SK-N-SH (cell line): Measurements from ENCODE around the gene OTOG. TPM values are rescaled to one million over a fixed set of nuclear protein-coding genes. Genes with fewer than 3 reads are reported as not detected.
A peak's percentile ranks its signal among the peaks of the same experiment; 100 is the strongest.

Source experiments
- CTCF ChIA-PET: fragments of 300-600, 350-600 bp; formaldehyde crosslinking; extraction: SDS; loops from one replicate; lab custom pipeline; 2021; lab: Yijun Ruan, JAX
- POLR2A ChIA-PET: fragments of 350-600 bp; sonication (Branson Sonifier 250); formaldehyde crosslinking; extraction: SDS; loops from one replicate; lab custom pipeline; 2020; ENCODE audit warnings: antibody characterized with exemption, inconsistent platforms; lab: Yijun Ruan, JAX
- DNase-seq: peaks from one replicate; pipeline ENCODE4 v3.0.0; 2012
- H2AFZ ChIP-seq: fragments of 200-600 bp; sonication (generic); 2 replicates; pipeline ENCODE4 v1.8.1; 2016; ENCODE audit warnings: antibody characterized with exemption, mild to moderate bottlenecking, low read depth
- H3F3A ChIP-seq: fragments of 200-600 bp; sonication (generic); replicated peaks from 2 replicates; pipeline ENCODE3; 2016; ENCODE audit warnings: antibody characterized with exemption, mild to moderate bottlenecking; ENCODE audit not compliant: insufficient read depth
- H3K27ac ChIP-seq, 2 experiments: fragments of 200-500 bp in 1 of 2; fragments of 200-600 bp in 1 of 2; sonication (Bioruptor generic) in 1 of 2; sonication (generic), shearing (Covaris generic) in 1 of 2; 2 replicates each; pipeline versions ENCODE4 v1.5.1 to v1.6.1; 2014 to 2016; ENCODE audit warnings: low read depth in 2 of 2, inconsistent platforms in 1 of 2, low read length in 1 of 2, mild to moderate bottlenecking in 1 of 2, mixed read lengths in 1 of 2
- H3K27me3 ChIP-seq: fragments of 200-600 bp; sonication (generic), shearing (Covaris generic); 2 replicates; pipeline ENCODE4 v1.6.1; 2016; ENCODE audit warnings: mixed run types; ENCODE audit not compliant: insufficient read depth
- H3K36me3 ChIP-seq, 2 experiments: fragments of 200-500 bp in 1 of 2; fragments of 200-600 bp in 1 of 2; sonication (Bioruptor generic) in 1 of 2; sonication (generic) in 1 of 2; replicated peaks in 1 of 2; 2 replicates each; pipeline versions ENCODE3 to v1.5.1; 2014 to 2016; ENCODE audit warnings: low read length in 1 of 2, mild to moderate bottlenecking in 1 of 2; ENCODE audit not compliant: insufficient read depth in 2 of 2, control insufficient read depth in 1 of 2
- H3K4me1 ChIP-seq, 2 experiments: fragments of 200-500 bp in 1 of 2; fragments of 200-600 bp in 1 of 2; sonication (Bioruptor generic) in 1 of 2; sonication (generic), shearing (Covaris generic) in 1 of 2; 2 replicates each; pipeline versions ENCODE4 v1.5.1 to v1.6.1; 2014 to 2016; ENCODE audit warnings: low read depth in 1 of 2, low read length in 1 of 2, mixed run types in 1 of 2; ENCODE audit not compliant: insufficient read depth in 2 of 2, control insufficient read depth in 1 of 2
- H3K4me2 ChIP-seq: fragments of 200-600 bp; sonication (generic), shearing (Covaris generic); 2 replicates; pipeline ENCODE4 v1.6.1; 2017; ENCODE audit warnings: mixed run types
- H3K4me3 ChIP-seq, 2 experiments: fragments of 200-500 bp in 1 of 2; fragments of 200-600 bp in 1 of 2; sonication (Bioruptor generic) in 1 of 2; sonication (generic), shearing (Covaris generic) in 1 of 2; 2 replicates each; pipeline versions ENCODE4 v1.5.1 to v1.8.1; 2014 to 2016; ENCODE audit warnings: low read depth in 2 of 2, inconsistent platforms in 1 of 2, low read length in 1 of 2, mild to moderate bottlenecking in 1 of 2, mixed read lengths in 1 of 2, moderate library complexity in 1 of 2
- H3K79me2 ChIP-seq: fragments of 200-600 bp; sonication (generic); 2 replicates; pipeline ENCODE4 v1.8.1; 2017; ENCODE audit warnings: mild to moderate bottlenecking; ENCODE audit not compliant: insufficient read depth
- H3K9ac ChIP-seq: fragments of 200-600 bp; sonication (generic); 2 replicates; pipeline ENCODE4 v1.6.1; 2017; ENCODE audit warnings: mixed run types
- H3K9me2 ChIP-seq: fragments of 200-600 bp; sonication (generic); 2 replicates; pipeline ENCODE4 v1.6.1; 2017; ENCODE audit warnings: mixed run types
- H3K9me3 ChIP-seq: fragments of 200-600 bp; sonication (generic); 2 replicates; pipeline ENCODE4 v1.6.1; 2017; ENCODE audit warnings: mixed run types, mild to moderate bottlenecking, moderate library complexity
- H4K20me1 ChIP-seq: fragments of 200-600 bp; sonication (generic); 2 replicates; pipeline ENCODE4 v1.6.1; 2017; ENCODE audit warnings: mild to moderate bottlenecking, mixed run types; ENCODE audit not compliant: insufficient read depth
- CHD2 ChIP-seq: fragments of 150-350 bp; IDR thresholded peaks from 2 replicates; pipeline ENCODE4 v1.6.1; 2018; ENCODE audit warnings: low read length; ENCODE audit not compliant: partially characterized antibody
- CTCF ChIP-seq: fragments of 200-600 bp; sonication (generic); IDR thresholded peaks from 2 replicates; pipeline ENCODE4 v1.6.1; 2017; ENCODE audit warnings: antibody characterized with exemption, mild to moderate bottlenecking, moderate library complexity
- FOSL2 ChIP-seq: IDR thresholded peaks from 2 replicates; pipeline ENCODE4 v1.4.0; 2012; ENCODE audit warnings: low read depth, mild to moderate bottlenecking, moderate library complexity, borderline replicate concordance
- FOXJ3 ChIP-seq: sonication (generic); formaldehyde crosslinking; IDR thresholded peaks from 2 replicates; pipeline ENCODE4 v1.5.1; 2020; ENCODE audit warnings: mild to moderate bottlenecking, missing genetic modification reagents
- FOXM1 ChIP-seq: IDR thresholded peaks from 2 replicates; pipeline ENCODE4 v1.4.0; 2012; ENCODE audit warnings: low read depth, mild to moderate bottlenecking
- GATA2 ChIP-seq: sonication (generic); formaldehyde crosslinking; IDR thresholded peaks from 2 replicates; pipeline ENCODE4 v1.5.0; 2020; ENCODE audit warnings: mild to moderate bottlenecking, missing genetic modification reagents
- NRF1 ChIP-seq: IDR thresholded peaks from 2 replicates; pipeline ENCODE4 v1.6.1; 2012; ENCODE audit warnings: low read depth, mild to moderate bottlenecking, low read length
- POLR2AphosphoS5 ChIP-seq: IDR thresholded peaks from 2 replicates; pipeline ENCODE4 v1.6.1; 2012; ENCODE audit warnings: low read depth, low read length
- RAD21 ChIP-seq: IDR thresholded peaks from 2 replicates; pipeline ENCODE4 v1.6.1; 2012; ENCODE audit warnings: mild to moderate bottlenecking, low read length
- SIN3A ChIP-seq: IDR thresholded peaks from 2 replicates; pipeline ENCODE4 v1.6.1; 2012; ENCODE audit warnings: low read depth, mild to moderate bottlenecking, low read length, moderate library complexity, borderline replicate concordance
- USF1 ChIP-seq: IDR thresholded peaks from 2 replicates; pipeline ENCODE4 v1.4.0; 2012; ENCODE audit warnings: low read depth, borderline replicate concordance
- USF2 ChIP-seq: fragments of 150-350 bp; IDR thresholded peaks from 2 replicates; pipeline ENCODE4 v1.6.1; 2017; ENCODE audit warnings: antibody characterized with exemption, low read length, low read depth, borderline replicate concordance
- WGBS: methylation state at CpG from one replicate; pipeline ENCODE4 v1.1.6; 2017; ENCODE audit warnings: low lambda C conversion rate; 5-methylcytosine and 5-hydroxymethylcytosine counted together
- polyA plus RNA-seq, 3 experiments: library from polyadenylated mRNA; depleted of rRNA; stranded (reverse); fragments of >200 nt; gene quantifications; 2 replicates each; pipeline ENCODE4 v1.2.3, GENCODE V29; 2012

The OTOG gene
- polyA plus RNA-seq, 1 of the 3 experiments (the other 2 are of a cell fraction) = not detected

GRCh38 chr11:17609291-17610084 is 62.4 kb downstream of the OTOG start:
- Histone ChIP-seq H3K27ac (no peak overlapping the region), H3K4me3 (no peak overlapping the region), H2AFZ (no peak overlapping the region), H3K9me2 (no peaks in the 10 kb centered on the region), H3K9me3 (no peaks in the 10 kb centered on the region), H3K27me3 (no peaks in the 10 kb centered on the region), H3K9ac (no peak overlapping the region), H3K4me2 (no peak overlapping the region)
- 74% methylated on average over 5 of the region's 12 CpGs for WGBS
- TF ChIP-seq FOXJ3 (CRISPR knock-in tag) = no peak
- no peak for TF ChIP-seq GATA2 (CRISPR knock-in tag)
- no peak for TF ChIP-seq USF1
- TF ChIP-seq RAD21 = no peak
- TF ChIP-seq, all 33 proteins: peak for 0
- POLR2A ChIA-PET = no interaction called here
- peak; percentile 22 for DNase-seq
- no peaks in the 10 kb centered on the region for H3K36me3 ChIP-seq
- peaks cover 0 to 9% of the 10 kb centered on the region in 2 experiments; a peak in 1 of 4 replicates for H3K4me1 ChIP-seq
- no peaks in the 10 kb centered on the region for H4K20me1 ChIP-seq
- CTCF ChIA-PET = no interaction called here
- no peaks in the 10 kb centered on the region for H3K79me2 ChIP-seq
- H3F3A ChIP-seq = no peaks in the 10 kb centered on the region

GRCh38 chr11:17610085-17610894 is 63.2 kb downstream of the OTOG start:
- H2AFZ ChIP-seq = no peak overlapping the region
- POLR2A ChIA-PET = no interaction called here

More at GRCh38 chr11:17610085-17610894, 63.2 kb downstream of the OTOG start:
- CTCF ChIA-PET = interaction anchor here (0.8 to 3.5 kb wide), 3 partner anchors 11 to 120 kb away, joined by 3 to 15 read pairs (median 9); no protein-coding TSS in a partner anchor
- no peak for TF ChIP-seq CTCF
- no peak for TF ChIP-seq FOXM1
- no peak for TF ChIP-seq SIN3A
- no peak for TF ChIP-seq USF2
- no peak for TF ChIP-seq NRF1
- no peak for TF ChIP-seq FOSL2
- no peak for TF ChIP-seq POLR2AphosphoS5
- TF ChIP-seq CHD2 = no peak
- TF ChIP-seq FOXJ3 (CRISPR knock-in tag) = no peak
- no peaks in the 10 kb centered on the region for H4K20me1 ChIP-seq
- WGBS = 44% methylated on average over 16 of the region's 17 CpGs
- no peaks in the 10 kb centered on the region for H3F3A ChIP-seq
- no peak overlapping the region for H3K4me2 ChIP-seq
- H3K27ac ChIP-seq = no peak overlapping the region
- no peaks in the 10 kb centered on the region for H3K27me3 ChIP-seq
- H3K4me1 ChIP-seq = peaks cover 0 to 9% of the 10 kb centered on the region in 2 experiments; a peak in 1 of 4 replicates
- no peaks in the 10 kb centered on the region for H3K36me3 ChIP-seq
- no peaks in the 10 kb centered on the region for H3K79me2 ChIP-seq
- no peak overlapping the region for H3K9ac ChIP-seq
- H3K4me3 ChIP-seq = no peak overlapping the region
- no peak for DNase-seq
- H3K9me3 ChIP-seq = no peaks in the 10 kb centered on the region
- H3K9me2 ChIP-seq = no peaks in the 10 kb centered on the region
